Pulmonary artery endothelial cell (primary cell): ENCODE results near the gene PSEN1. TPM values are rescaled to one million over a fixed set of nuclear protein-coding genes. Genes with fewer than 3 reads are reported as not detected.

ENCODE experiments used
- DNase-seq: peaks from one replicate; pipeline ENCODE4 v3.0.0-alpha.2; 2011; ENCODE audit warnings: low read depth, low spot score
- total RNA-seq: library from RNA; depleted of rRNA; stranded (reverse); fragments of >200 nt; gene quantifications from 2 replicates; pipeline ENCODE4 v1.2.3, GENCODE V29; 2014

PSEN1 gene
- total RNA-seq, 1 donor from 2014 or later: 41.3 TPM

GRCh38 chr14:73239393-73240241, 103.3 kb downstream of the PSEN1 start:
- DNase-seq: no peak

GRCh38 chr14:73240816-73241480, 104.6 kb downstream of the PSEN1 start:
- DNase-seq: no peak

GRCh38 chr14:73241481-73242165, 105.3 kb downstream of the PSEN1 start:
- no peak for DNase-seq

GRCh38 chr14:73242357-73242901, 106.1 kb downstream of the PSEN1 start:
- DNase-seq: no peak

GRCh38 chr14:73243341-73243740, 107.0 kb downstream of the PSEN1 start:
- no peak for DNase-seq

- no peak for DNase-seq
Measured at GRCh38 chr14:73243748-73244147, 107.4 kb downstream of the PSEN1 start.

GRCh38 chr14:73244541-73245290, 108.4 kb downstream of the PSEN1 start:
- no peak for DNase-seq

GRCh38 chr14:73245480-73246325, 109.4 kb downstream of the PSEN1 start:
- DNase-seq: no peak

GRCh38 chr14:73246387-73247150, 110.3 kb downstream of the PSEN1 start:
- no peak for DNase-seq

GRCh38 chr14:73248108-73248868, 112.0 kb downstream of the PSEN1 start:
- DNase-seq: no peak

- no peak for DNase-seq
Measured at GRCh38 chr14:73249108-73249507, 112.8 kb downstream of the PSEN1 start.

- DNase-seq: no peak
Measured at GRCh38 chr14:73249564-73250316, 113.4 kb downstream of the PSEN1 start.

GRCh38 chr14:73250317-73250713, 114.0 kb downstream of the PSEN1 start:
- no peak for DNase-seq

- DNase-seq: no peak
Measured at GRCh38 chr14:73250781-73251500, 114.6 kb downstream of the PSEN1 start.

GRCh38 chr14:73251516-73252215, 115.4 kb downstream of the PSEN1 start:
- DNase-seq: no peak

GRCh38 chr14:73252491-73253322, 116.4 kb downstream of the PSEN1 start:
- no peak for DNase-seq
